Natural killer cell (primary cell): ENCODE data around the gene RAD51B. TPM values are rescaled to one million over a fixed set of nuclear protein-coding genes. Genes with fewer than 3 reads are reported as not detected.

Experiments
- ATAC-seq, 3 donors: fragments of 150-1000 bp in 2 of 3; fragments of 200-7000 bp in 1 of 3; cut with Tn5 transposase; 1 replicate in 1 of 3; 2 replicates in 2 of 3; pipeline ENCODE4 v1.10.0; 2021; ENCODE audit warnings: mild to moderate bottlenecking in 2 of 3, moderate library complexity in 2 of 3
- DNase-seq, 2 donors: peaks; one replicate each; pipeline versions ENCODE4 v3.0.0 to v3.0.0-alpha.2; 2013 to 2021; ENCODE audit warnings: mixed read lengths in 1 of 2
- H3K27ac ChIP-seq: one replicate; pipeline ENCODE4 v1.5.1; 2013; ENCODE audit warnings: mild to moderate bottlenecking, low read length
- H3K27me3 ChIP-seq: one replicate; pipeline ENCODE4 v1.6.1; 2013; ENCODE audit warnings: low read length; ENCODE audit not compliant: control insufficient read depth, insufficient read depth
- H3K36me3 ChIP-seq: one replicate; pipeline ENCODE4 v1.6.1; 2013; ENCODE audit warnings: low read length; ENCODE audit not compliant: control insufficient read depth, insufficient read depth
- H3K4me1 ChIP-seq: one replicate; pipeline ENCODE4 v1.6.1; 2013; ENCODE audit warnings: low read length; ENCODE audit not compliant: control insufficient read depth, insufficient read depth
- H3K4me3 ChIP-seq: one replicate; pipeline ENCODE4 v1.5.1; 2013; ENCODE audit warnings: low read length
- H3K9me3 ChIP-seq: one replicate; pipeline ENCODE4 v1.6.1; 2013; ENCODE audit warnings: low read length; ENCODE audit not compliant: control insufficient read depth, insufficient read depth
- H3K27ac Mint-ChIP-seq, 2 donors: one replicate each; pipeline ENCODE4 v1.8.0; 2022; ENCODE audit warnings: mild to moderate bottlenecking in 2 of 2, mixed read lengths in 2 of 2, moderate library complexity in 1 of 2
- H3K27me3 Mint-ChIP-seq, 2 donors: one replicate each; pipeline ENCODE4 v1.8.0; 2022; ENCODE audit warnings: low read depth in 2 of 2, mixed read lengths in 2 of 2
- H3K36me3 Mint-ChIP-seq: one replicate; pipeline ENCODE4 v1.8.0; 2022; ENCODE audit warnings: mixed read lengths
- H3K4me1 Mint-ChIP-seq, 2 donors: one replicate each; pipeline ENCODE4 v1.8.0; 2022; ENCODE audit warnings: mixed read lengths in 2 of 2
- H3K4me3 Mint-ChIP-seq: one replicate; pipeline ENCODE4 v1.8.0; 2022; ENCODE audit warnings: mild to moderate bottlenecking, moderate library complexity, mixed read lengths
- H3K9me3 Mint-ChIP-seq, 2 donors: one replicate each; pipeline ENCODE4 v1.8.0; 2022; ENCODE audit warnings: mixed read lengths in 2 of 2
- WGBS: methylation state at CpG from one replicate; pipeline ENCODE4 v1.1.7; 2013; ENCODE audit warnings: missing lambda C conversion rate; ENCODE audit not compliant: insufficient coverage; 5-methylcytosine and 5-hydroxymethylcytosine counted together
- intact Hi-C: fragments of 100-400 bp; cut with micrococcal nuclease; formaldehyde crosslinking; loops from one replicate; pipeline ENCODE4 v1.14.2; 2022
- total RNA-seq, 4 donors: library from RNA; stranded (reverse); fragments of 120-200 nt in 1 of 4; gene quantifications; one replicate each; pipeline versions ENCODE4 v1.2.3 to v1.2.4, GENCODE V29; 2013 to 2022
- TF ChIP-seq, protein P1 (sequence below): fragments of 200-600 bp; IDR thresholded peaks from one replicate; pipeline ENCODE4 v1.8.0; 2022; ENCODE audit warnings: antibody characterized with exemption

Gene RAD51B
- total RNA-seq, 3 donors from 2014 or later (not counting 1 experiment from before 2014, with no cell fraction given), result 28.1 to 37.6 (median 28.6) TPM

GRCh38 chr14:68668028-68668427 lies 848.4 kb downstream of the RAD51B start:
- intact Hi-C loops, result no loop called here
- WGBS, result 96% methylated on average over 4 of the region's 4 CpGs
- Histone ChIP-seq H3K9me3 (no peaks in the 10 kb centered on the region), H3K4me1 (peaks cover 11% of the 10 kb centered on the region), H3K27ac (no peak overlapping the region), H3K4me3 (no peak overlapping the region), H3K27me3 (no peaks in the 10 kb centered on the region), H3K36me3 (no peaks in the 10 kb centered on the region)
- ATAC-seq (no peak), DNase-seq (no peak)
- Mint-ChIP-seq H3K36me3 (no peaks in the 10 kb centered on the region), H3K4me3 (no peak overlapping the region), H3K27ac (no peak overlapping the region), H3K9me3 (no peaks in the 10 kb centered on the region), H3K4me1 (peaks cover 27 to 30% of the 10 kb centered on the region in 2 donors), H3K27me3 (peaks cover 0 to 2% of the 10 kb centered on the region in 2 donors)
- TF ChIP-seq, protein P1, sequence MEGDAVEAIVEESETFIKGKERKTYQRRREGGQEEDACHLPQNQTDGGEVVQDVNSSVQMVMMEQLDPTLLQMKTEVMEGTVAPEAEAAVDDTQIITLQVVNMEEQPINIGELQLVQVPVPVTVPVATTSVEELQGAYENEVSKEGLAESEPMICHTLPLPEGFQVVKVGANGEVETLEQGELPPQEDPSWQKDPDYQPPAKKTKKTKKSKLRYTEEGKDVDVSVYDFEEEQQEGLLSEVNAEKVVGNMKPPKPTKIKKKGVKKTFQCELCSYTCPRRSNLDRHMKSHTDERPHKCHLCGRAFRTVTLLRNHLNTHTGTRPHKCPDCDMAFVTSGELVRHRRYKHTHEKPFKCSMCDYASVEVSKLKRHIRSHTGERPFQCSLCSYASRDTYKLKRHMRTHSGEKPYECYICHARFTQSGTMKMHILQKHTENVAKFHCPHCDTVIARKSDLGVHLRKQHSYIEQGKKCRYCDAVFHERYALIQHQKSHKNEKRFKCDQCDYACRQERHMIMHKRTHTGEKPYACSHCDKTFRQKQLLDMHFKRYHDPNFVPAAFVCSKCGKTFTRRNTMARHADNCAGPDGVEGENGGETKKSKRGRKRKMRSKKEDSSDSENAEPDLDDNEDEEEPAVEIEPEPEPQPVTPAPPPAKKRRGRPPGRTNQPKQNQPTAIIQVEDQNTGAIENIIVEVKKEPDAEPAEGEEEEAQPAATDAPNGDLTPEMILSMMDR, result no peak

DNA sequence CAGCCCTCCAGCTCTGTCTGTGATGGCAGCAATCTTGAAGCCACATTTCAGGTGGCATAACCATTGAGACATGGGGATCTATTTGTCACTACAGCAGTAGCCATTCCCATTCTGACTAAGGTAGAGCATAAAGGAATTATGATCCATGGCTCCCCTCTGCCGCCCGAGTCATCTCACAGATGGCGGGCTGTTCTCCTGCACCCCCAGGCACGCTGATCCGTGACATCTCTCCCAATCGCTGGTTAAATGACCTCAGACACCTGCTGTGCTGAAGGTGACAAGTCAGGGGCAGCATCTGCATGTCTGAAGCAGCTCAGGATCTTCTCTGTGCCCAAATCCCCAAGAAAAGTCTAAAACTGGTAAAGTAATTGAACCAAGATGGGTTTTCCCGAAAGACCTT lies 849.0 kb downstream of the RAD51B start:
- no peaks in the 10 kb centered on the region for H3K9me3 Mint-ChIP-seq
- peaks cover 0 to 2% of the 10 kb centered on the region in 2 donors for H3K27me3 Mint-ChIP-seq
- Histone ChIP-seq H3K4me1 (peaks cover 6% of the 10 kb centered on the region), H3K4me3 (no peak overlapping the region), H3K9me3 (no peaks in the 10 kb centered on the region), H3K36me3 (no peaks in the 10 kb centered on the region), H3K27me3 (no peaks in the 10 kb centered on the region), H3K27ac (no peak overlapping the region)
- ATAC-seq (no peak), DNase-seq (no peak)
- TF ChIP-seq, protein P1, result no peak
- peaks cover 22 to 25% of the 10 kb centered on the region in 2 donors for H3K4me1 Mint-ChIP-seq
- H3K36me3 Mint-ChIP-seq, result no peaks in the 10 kb centered on the region
- intact Hi-C loops, result no loop called here
- 92% methylated on average over 7 of the region's 7 CpGs for WGBS
- H3K4me3 Mint-ChIP-seq, result no peak overlapping the region
- no peak overlapping the region for H3K27ac Mint-ChIP-seq

DNA sequence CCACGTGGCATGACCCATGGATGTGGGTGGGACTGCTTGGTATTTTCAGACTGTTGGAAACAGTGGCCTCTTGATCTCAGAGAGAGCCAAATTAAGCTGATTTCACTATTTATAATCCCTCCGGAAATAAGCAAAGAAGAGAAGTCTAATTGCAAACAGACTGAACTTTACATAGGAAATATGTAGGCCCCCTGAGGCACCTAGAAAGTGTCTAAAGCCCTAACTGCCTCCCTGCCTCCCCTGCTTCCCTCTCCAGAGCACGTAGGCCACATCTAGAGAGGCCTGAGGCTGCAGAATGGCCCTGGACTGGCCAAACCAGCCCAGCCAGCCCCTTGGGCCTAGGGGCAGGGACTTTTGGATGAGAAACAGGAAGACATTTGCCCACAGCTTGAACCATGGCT lies 849.5 kb downstream of the RAD51B start:
- ATAC-seq, result no peak
- 84% methylated on average over 3 of the region's 3 CpGs for WGBS
- TF ChIP-seq, protein P1, result no peak
- H3K4me3 ChIP-seq, result no peak overlapping the region
- H3K36me3 Mint-ChIP-seq, result no peaks in the 10 kb centered on the region
- peaks cover 0 to 2% of the 10 kb centered on the region in 2 donors for H3K27me3 Mint-ChIP-seq
- peaks cover 18 to 21% of the 10 kb centered on the region in 2 donors for H3K4me1 Mint-ChIP-seq
- H3K27ac ChIP-seq, result no peak overlapping the region
- H3K4me3 Mint-ChIP-seq, result no peak overlapping the region
- intact Hi-C loops, result no loop called here
- H3K4me1 ChIP-seq, result peaks cover 5% of the 10 kb centered on the region
- no peaks in the 10 kb centered on the region for H3K9me3 Mint-ChIP-seq
- H3K27me3 ChIP-seq, result no peaks in the 10 kb centered on the region
- no peak overlapping the region for H3K27ac Mint-ChIP-seq
- no peaks in the 10 kb centered on the region for H3K9me3 ChIP-seq
- H3K36me3 ChIP-seq, result no peaks in the 10 kb centered on the region
- DNase-seq, result no peak

GRCh38 chr14:68669603-68670358 lies 850.2 kb downstream of the RAD51B start:
- no peaks in the 10 kb centered on the region for H3K4me1 ChIP-seq
- H3K36me3 ChIP-seq, result no peaks in the 10 kb centered on the region
- no peak overlapping the region for H3K27ac ChIP-seq
- H3K27me3 ChIP-seq, result no peaks in the 10 kb centered on the region
- 95% methylated on average over 14 of the region's 14 CpGs for WGBS
- no peak overlapping the region for H3K4me3 ChIP-seq
- H3K9me3 ChIP-seq, result no peaks in the 10 kb centered on the region
- DNase-seq, result no peak
- Mint-ChIP-seq H3K27me3 (peaks cover 0 to 2% of the 10 kb centered on the region in 2 donors), H3K4me3 (no peak overlapping the region), H3K9me3 (no peaks in the 10 kb centered on the region), H3K27ac (no peak overlapping the region), H3K36me3 (no peaks in the 10 kb centered on the region), H3K4me1 (peaks cover 11 to 14% of the 10 kb centered on the region in 2 donors)
- intact Hi-C loops, result no loop called here
- TF ChIP-seq, protein P1, result no peak
- no peak for ATAC-seq
